ENCODE measurements around the gene P2RX3.

GRCh38 chr11:57358991-57359390, 20.8 kb downstream of the P2RX3 start:
- no peak for TF ChIP-seq POLR2AphosphoS5 (IDR thresholded peaks at IDR 0.05; ENCODE audit: low read depth)
- no peak for TF ChIP-seq CTCF (conservative IDR thresholded peaks at IDR 0.05; ENCODE audit: low read depth in 2 of 2)
- TF ChIP-seq EZH2phosphoT487 (IDR thresholded peaks at IDR 0.05; ENCODE audit: unreplicated experiment) = no peak
